K562 (cell line): ENCODE data around the gene ALDH8A1. TPM values are rescaled to one million over a fixed set of nuclear protein-coding genes. Genes with fewer than 3 reads are reported as not detected.

Experiments
- BRF1 ChIP-seq: IDR thresholded peaks from 3 replicates; pipeline ENCODE4 v1.6.1; 2011; ENCODE audit warnings: borderline replicate concordance, mild to moderate bottlenecking; ENCODE audit not compliant: insufficient read length; ENCODE audit errors: extremely low read depth
- CC2D1A ChIP-seq: fragments of 450-650 bp; IDR thresholded peaks from 2 replicates; pipeline ENCODE4 v1.6.1; 2017; ENCODE audit warnings: mild to moderate bottlenecking
- HDAC2 ChIP-seq: fragments of 450-650 bp; IDR thresholded peaks from 2 replicates; pipeline ENCODE4 v1.6.1; 2016; ENCODE audit warnings: mild to moderate bottlenecking
- ILF3 ChIP-seq: fragments of 450-650 bp; IDR thresholded peaks from 2 replicates; pipeline ENCODE4 v1.6.1; 2018; ENCODE audit warnings: antibody characterized with exemption, mild to moderate bottlenecking, moderate library complexity, borderline replicate concordance
- KAT8 ChIP-seq: fragments of 450-650 bp; IDR thresholded peaks from 2 replicates; pipeline ENCODE4 v1.6.1; 2016; ENCODE audit warnings: low read depth, mild to moderate bottlenecking
- MCM5 ChIP-seq: fragments of 450-650 bp; IDR thresholded peaks from 2 replicates; pipeline ENCODE4 v1.6.1; 2016; ENCODE audit warnings: low read depth
- NONO ChIP-seq, 2 experiments: fragments of 200-400 bp in 1 of 2; fragments of 450-650 bp in 1 of 2; formaldehyde crosslinking in 1 of 2; IDR thresholded peaks; 2 replicates each; pipeline ENCODE4 v1.6.1; 2017; ENCODE audit warnings: low read depth in 2 of 2, mild to moderate bottlenecking in 2 of 2, moderate library complexity in 2 of 2, low read length in 1 of 2
- PHB2 ChIP-seq: fragments of 450-650 bp; IDR thresholded peaks from 2 replicates; pipeline ENCODE4 v1.6.1; 2017; ENCODE audit warnings: low read depth
- POLR2AphosphoS5 ChIP-seq: IDR thresholded peaks from 2 replicates; pipeline ENCODE4 v1.6.1; 2011; ENCODE audit warnings: mild to moderate bottlenecking, low read depth, low read length, moderate library complexity; ENCODE audit not compliant: control insufficient read depth, insufficient read depth
- POLR2B ChIP-seq: fragments of 450-650 bp; IDR thresholded peaks from 2 replicates; pipeline ENCODE4 v1.6.1; 2018; ENCODE audit warnings: low read depth; ENCODE audit not compliant: partially characterized antibody
- RHOXF2B ChIP-seq: fragments of 250-450 bp; sonication (Bioruptor Pico); conservative IDR thresholded peaks from 2 replicates; pipeline ENCODE4 v1.5.1; 2021
- SMAD1 ChIP-seq: fragments of 150-350 bp; IDR thresholded peaks from 2 replicates; pipeline ENCODE4 v1.6.1; 2014; ENCODE audit warnings: low read length, low read depth; ENCODE audit not compliant: partially characterized antibody
- SMARCC2 ChIP-seq: fragments of 450-650 bp; IDR thresholded peaks from 2 replicates; pipeline ENCODE4 v1.6.1; 2017; ENCODE audit warnings: antibody characterized with exemption, moderate library complexity, mild to moderate bottlenecking, low read depth
- SUPT5H ChIP-seq: fragments of 450-650 bp; IDR thresholded peaks from 2 replicates; pipeline ENCODE4 v1.6.1; 2016
- TEAD4 ChIP-seq, 2 experiments: sonication (generic) in 1 of 2; formaldehyde crosslinking in 1 of 2; IDR thresholded peaks; 2 replicates each; pipeline versions ENCODE4 v1.6.1 to v1.8.0; 2012 to 2022; ENCODE audit warnings: borderline replicate concordance in 1 of 2, inconsistent platforms in 1 of 2, low read length in 1 of 2, mild to moderate bottlenecking in 1 of 2, missing genetic modification reagents in 1 of 2
- ZBTB17 ChIP-seq: fragments of 450-650 bp; formaldehyde crosslinking; IDR thresholded peaks from 2 replicates; pipeline ENCODE4 v1.4.0; 2020; ENCODE audit warnings: mild to moderate bottlenecking
- ZNF445 ChIP-seq: fragments of 250-450 bp; sonication (Bioruptor Pico); IDR thresholded peaks from 2 replicates; pipeline ENCODE4 v1.4.0; 2020; ENCODE audit warnings: low read depth, mild to moderate bottlenecking, moderate library complexity
- ZNF717 ChIP-seq: fragments of 250-450 bp; sonication (Bioruptor Pico); IDR thresholded peaks from 2 replicates; pipeline ENCODE4 v1.5.0; 2021
- ZNF785 ChIP-seq: fragments of 250-450 bp; sonication (Bioruptor Pico); IDR thresholded peaks from 2 replicates; pipeline ENCODE4 v1.4.0; 2020; ENCODE audit warnings: mild to moderate bottlenecking
- polyA plus RNA-seq, 8 experiments: library from polyadenylated mRNA; depleted of rRNA in 4 of 8; stranded (reverse) in 5 of 8; unstranded in 3 of 8; fragments of >200 nt; fragmentation: Nextera tagmentation in 2 of 8; fragmentation: Illumina TruSeq in 1 of 8; extraction: Ambion mirVana in 2 of 8; extraction: Trizol in 1 of 8; gene quantifications; 2 replicates each; pipeline versions ENCODE4 v1.2.1 to v1.2.3, GENCODE V29; 2011 to 2014; ENCODE audit warnings: inconsistent platforms in 1 of 8, missing spikeins in 1 of 8
- total RNA-seq, 7 experiments: library from RNA; depleted of rRNA in 6 of 7; stranded (reverse); fragments of >200 nt in 6 of 7; fragmentation: Illumina TruSeq in 2 of 7; extraction: Trizol in 2 of 7; gene quantifications; 2 replicates each; pipeline versions ENCODE4 v1.2.1 to v1.2.3, GENCODE V29; 2011 to 2021; ENCODE audit warnings: low replicate concordance in 1 of 7
- TF ChIP-seq, protein P1 (sequence below): fragments of 250-450 bp; sonication (Bioruptor Pico); IDR thresholded peaks from 2 replicates; pipeline ENCODE4 v1.9.0; 2021; ENCODE audit warnings: mild to moderate bottlenecking, inconsistent platforms
- TF ChIP-seq, protein P2 (sequence below): fragments of 450-650 bp; IDR thresholded peaks from 2 replicates; pipeline ENCODE4 v1.6.1; 2018; ENCODE audit warnings: mild to moderate bottlenecking, low read depth; ENCODE audit not compliant: partially characterized antibody
- TF ChIP-seq, protein P3 (sequence below), 2 experiments: fragments of 450-650 bp in 1 of 2; IDR thresholded peaks; 2 replicates each; pipeline ENCODE4 v1.6.1; 2011 to 2017; ENCODE audit warnings: low read depth in 2 of 2, antibody characterized with exemption in 1 of 2, borderline replicate concordance in 1 of 2, low read length in 1 of 2, mild to moderate bottlenecking in 1 of 2, mixed read lengths in 1 of 2; ENCODE audit not compliant: control insufficient read depth in 1 of 2

The ALDH8A1 gene
- total and polyA plus RNA-seq, 9 of the 15 experiments (the other 6 are each of a cell fraction or from before 2014, with no cell fraction given), result 0.03 to 0.18 (median 0.04) TPM; not detected in 2

DNA sequence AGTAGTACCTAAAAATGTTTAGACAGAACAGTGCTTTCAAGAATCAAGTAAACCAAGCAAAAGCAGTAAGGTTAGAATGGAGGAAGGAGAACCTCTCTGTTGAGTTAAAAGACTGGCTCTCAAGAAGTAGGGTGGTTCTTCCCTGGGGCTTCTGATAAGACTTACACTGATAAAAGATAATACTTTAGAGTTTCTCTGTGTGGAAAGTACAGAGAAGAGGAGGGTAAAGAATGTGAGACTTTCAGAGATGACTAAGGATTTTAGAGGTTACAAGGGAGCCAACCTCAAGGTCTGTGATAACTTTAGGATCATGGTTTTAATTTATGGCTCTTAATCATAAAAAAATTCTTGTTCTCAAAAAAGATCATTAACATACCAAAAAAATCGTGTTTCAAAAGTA, 30.9 kb upstream of the ALDH8A1 start (continued):
- TF ChIP-seq RHOXF2B (no peak), ZBTB17 (no peak), BRF1 (no peak), ZNF785 (CRISPR knock-in tag) (no peak), PHB2 (no peak), SMAD1 (no peak), SMARCC2 (peak; percentile 88; the same call in 1 of the 2 replicates), ZNF445 (no peak), NONO (IDR thresholded peaks at IDR 0.05; ENCODE audit: low read depth in 2 of 2, low read length in 1 of 2) (no peak), ILF3 (0 out of 2 replicates have a peak, but pooled peaks have one; percentile 52), ZNF717 (CRISPR knock-in tag) (no peak), POLR2AphosphoS5 (no peak), KAT8 (no peak), TEAD4 (IDR thresholded peaks at IDR 0.05; ENCODE audit: low read length) (peak; percentile 79), TEAD4 (CRISPR knock-in tag; IDR thresholded peaks at IDR 0.05; ENCODE audit: borderline replicate concordance) (no peak), MCM5 (no peak), HDAC2 (peak; percentile 86), POLR2B (no peak), SUPT5H (no peak), CC2D1A (peak; percentile 66; the same call in 1 of the 2 replicates)
- TF ChIP-seq, protein P1, sequence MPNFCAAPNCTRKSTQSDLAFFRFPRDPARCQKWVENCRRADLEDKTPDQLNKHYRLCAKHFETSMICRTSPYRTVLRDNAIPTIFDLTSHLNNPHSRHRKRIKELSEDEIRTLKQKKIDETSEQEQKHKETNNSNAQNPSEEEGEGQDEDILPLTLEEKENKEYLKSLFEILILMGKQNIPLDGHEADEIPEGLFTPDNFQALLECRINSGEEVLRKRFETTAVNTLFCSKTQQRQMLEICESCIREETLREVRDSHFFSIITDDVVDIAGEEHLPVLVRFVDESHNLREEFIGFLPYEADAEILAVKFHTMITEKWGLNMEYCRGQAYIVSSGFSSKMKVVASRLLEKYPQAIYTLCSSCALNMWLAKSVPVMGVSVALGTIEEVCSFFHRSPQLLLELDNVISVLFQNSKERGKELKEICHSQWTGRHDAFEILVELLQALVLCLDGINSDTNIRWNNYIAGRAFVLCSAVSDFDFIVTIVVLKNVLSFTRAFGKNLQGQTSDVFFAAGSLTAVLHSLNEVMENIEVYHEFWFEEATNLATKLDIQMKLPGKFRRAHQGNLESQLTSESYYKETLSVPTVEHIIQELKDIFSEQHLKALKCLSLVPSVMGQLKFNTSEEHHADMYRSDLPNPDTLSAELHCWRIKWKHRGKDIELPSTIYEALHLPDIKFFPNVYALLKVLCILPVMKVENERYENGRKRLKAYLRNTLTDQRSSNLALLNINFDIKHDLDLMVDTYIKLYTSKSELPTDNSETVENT (CRISPR knock-in tag), result no peak
- TF ChIP-seq, protein P2, sequence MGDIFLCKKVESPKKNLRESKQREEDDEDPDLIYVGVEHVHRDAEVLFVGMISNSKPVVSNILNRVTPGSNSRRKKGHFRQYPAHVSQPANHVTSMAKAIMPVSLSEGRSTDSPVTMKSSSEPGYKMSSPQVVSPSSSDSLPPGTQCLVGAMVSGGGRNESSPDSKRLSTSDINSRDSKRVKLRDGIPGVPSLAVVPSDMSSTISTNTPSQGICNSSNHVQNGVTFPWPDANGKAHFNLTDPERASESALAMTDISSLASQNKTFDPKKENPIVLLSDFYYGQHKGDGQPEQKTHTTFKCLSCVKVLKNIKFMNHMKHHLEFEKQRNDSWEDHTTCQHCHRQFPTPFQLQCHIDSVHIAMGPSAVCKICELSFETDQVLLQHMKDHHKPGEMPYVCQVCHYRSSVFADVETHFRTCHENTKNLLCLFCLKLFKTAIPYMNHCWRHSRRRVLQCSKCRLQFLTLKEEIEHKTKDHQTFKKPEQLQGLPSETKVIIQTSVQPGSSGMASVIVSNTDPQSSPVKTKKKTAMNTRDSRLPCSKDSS, result no peak
- TF ChIP-seq, protein P3, sequence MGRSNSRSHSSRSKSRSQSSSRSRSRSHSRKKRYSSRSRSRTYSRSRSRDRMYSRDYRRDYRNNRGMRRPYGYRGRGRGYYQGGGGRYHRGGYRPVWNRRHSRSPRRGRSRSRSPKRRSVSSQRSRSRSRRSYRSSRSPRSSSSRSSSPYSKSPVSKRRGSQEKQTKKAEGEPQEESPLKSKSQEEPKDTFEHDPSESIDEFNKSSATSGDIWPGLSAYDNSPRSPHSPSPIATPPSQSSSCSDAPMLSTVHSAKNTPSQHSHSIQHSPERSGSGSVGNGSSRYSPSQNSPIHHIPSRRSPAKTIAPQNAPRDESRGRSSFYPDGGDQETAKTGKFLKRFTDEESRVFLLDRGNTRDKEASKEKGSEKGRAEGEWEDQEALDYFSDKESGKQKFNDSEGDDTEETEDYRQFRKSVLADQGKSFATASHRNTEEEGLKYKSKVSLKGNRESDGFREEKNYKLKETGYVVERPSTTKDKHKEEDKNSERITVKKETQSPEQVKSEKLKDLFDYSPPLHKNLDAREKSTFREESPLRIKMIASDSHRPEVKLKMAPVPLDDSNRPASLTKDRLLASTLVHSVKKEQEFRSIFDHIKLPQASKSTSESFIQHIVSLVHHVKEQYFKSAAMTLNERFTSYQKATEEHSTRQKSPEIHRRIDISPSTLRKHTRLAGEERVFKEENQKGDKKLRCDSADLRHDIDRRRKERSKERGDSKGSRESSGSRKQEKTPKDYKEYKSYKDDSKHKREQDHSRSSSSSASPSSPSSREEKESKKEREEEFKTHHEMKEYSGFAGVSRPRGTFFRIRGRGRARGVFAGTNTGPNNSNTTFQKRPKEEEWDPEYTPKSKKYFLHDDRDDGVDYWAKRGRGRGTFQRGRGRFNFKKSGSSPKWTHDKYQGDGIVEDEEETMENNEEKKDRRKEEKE (IDR thresholded peaks at IDR 0.05; ENCODE audit: borderline replicate concordance in 1 of 2, control insufficient read depth in 1 of 2, low read depth in 2 of 2, low read length in 1 of 2), result no peak
